IPS-NIHi7 (cell line): ENCODE data around the gene KIRREL3.
A peak's percentile ranks its signal among the peaks of the same experiment; 100 is the strongest.

Experiments used
- DNase-seq: peaks from one replicate; pipeline ENCODE4 v3.0.0; 2012; ENCODE audit warnings: mixed read lengths; ENCODE audit errors: extremely low spot score

KIRREL3 gene

DNA sequence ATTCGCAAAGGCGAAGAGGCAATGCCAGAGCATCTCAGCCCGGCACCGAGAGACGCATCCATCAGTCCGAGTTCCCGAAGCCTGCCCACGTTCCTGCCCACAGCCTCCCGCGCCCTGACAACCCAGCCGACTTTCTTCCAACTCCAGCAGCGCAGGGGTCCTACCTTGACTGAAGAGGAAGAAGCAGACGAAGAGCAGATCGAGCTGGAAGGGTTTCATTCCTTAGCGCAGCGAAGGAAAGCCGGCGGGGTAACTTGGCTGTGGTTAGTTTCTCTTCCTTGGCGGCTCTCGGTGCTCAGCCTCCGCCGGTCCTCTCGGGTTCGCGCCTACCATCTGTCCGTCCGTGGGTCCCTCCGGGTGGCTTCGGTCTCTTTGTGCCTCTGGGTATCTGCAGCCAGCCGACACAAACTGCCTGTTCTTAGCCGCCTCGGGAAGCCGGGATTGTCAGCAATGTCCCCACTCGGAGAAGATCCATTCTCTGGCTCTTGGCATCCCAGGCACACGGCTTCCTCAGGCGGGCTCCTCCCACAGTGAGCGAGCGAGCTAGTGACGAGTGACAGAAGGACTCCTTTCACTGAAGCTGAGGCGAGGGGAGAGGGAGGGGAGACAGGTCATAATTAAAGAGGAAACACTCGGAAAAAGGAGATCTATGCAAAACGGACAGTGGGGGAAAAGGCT, at the start of gene KIRREL3:
Gene KIRREL3, minus strand, starts transcription at position 480 of the 678 bp plus-strand sequence.
- DNase-seq: peak; percentile 30

DNA sequence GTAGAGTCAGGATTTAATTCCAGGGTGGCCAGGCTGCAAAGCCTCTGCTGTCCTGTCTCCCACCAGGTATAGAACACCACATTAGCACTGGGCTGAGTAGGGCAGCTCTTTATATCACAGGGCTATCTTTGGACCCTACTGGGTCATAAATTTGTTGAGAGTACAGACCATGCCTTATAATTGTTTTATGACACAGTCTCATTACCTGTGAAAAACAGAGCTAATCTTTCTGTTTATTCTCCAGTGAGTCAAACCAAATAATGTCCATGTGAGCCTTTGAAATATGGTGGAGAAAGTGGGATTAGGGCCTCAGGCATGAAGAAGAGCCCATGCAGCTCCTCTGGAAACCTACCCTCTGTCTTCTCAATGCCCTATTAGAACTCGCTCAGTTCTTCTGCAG, 49.6 kb upstream of the KIRREL3 start:
- DNase-seq: no peak

GRCh38 chr11:127049486-127049885, 48.9 kb upstream of the KIRREL3 start:
- DNase-seq: no peak

GRCh38 chr11:127044535-127044934, 44.0 kb upstream of the KIRREL3 start:
- DNase-seq: no peak

DNA sequence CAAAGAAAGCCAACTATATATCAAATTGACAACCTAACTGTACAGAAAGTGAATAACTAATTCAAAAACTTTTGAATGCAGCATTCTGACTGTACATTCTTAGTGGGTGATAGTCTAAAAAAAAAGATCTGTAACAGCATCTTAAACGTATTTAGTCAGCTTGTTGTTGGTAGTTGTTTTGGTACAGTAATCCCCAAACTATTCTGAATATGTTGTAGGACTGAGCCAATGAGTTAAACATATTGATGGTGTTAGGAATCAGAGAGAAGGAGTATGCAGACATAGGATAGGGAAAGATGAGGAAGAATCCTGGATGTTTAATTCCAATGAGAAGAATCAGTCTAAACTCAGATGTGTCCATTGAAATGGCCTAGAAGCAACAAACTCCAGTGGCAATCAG, 41.9 kb upstream of the KIRREL3 start:
- no peak for DNase-seq

DNA sequence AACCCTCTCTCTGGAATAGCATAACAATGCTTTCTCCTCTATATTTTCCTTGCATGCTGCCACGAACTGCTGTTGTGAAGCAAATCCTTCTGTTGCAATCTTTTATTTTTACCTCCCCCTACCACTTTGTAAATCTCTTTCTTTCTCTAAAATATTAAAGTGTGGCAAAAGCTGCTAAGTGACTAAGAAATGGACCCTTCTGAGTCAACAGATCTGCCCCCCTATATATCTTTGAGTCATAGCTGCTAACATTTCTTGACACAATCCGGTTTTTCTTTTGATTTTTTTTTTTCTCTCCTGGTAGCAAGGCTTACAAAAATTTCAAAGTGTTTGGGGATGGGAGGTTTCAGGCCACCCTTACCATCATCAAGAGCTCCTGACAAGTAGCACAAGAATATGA, 39.0 kb upstream of the KIRREL3 start:
- DNase-seq: no peak

DNA sequence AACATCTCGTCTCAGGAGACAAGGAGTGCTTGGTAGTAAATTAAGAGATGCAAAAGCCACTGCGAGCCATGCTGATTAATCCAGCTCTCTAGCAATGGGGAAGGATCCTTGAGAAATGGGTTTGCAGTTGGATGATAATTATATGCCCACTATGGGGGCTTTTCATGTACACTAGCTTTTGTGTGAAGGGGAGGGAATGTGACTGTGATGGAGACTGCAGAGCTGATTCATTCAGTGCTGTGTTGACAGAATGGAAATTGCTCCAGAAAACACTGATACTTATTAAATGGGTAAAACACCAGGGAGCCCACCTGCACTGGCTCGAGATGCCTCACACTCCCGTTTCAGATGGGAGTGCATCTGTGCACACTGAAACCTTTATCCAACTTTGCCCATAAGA, 37.0 kb upstream of the KIRREL3 start:
- DNase-seq: no peak

GRCh38 chr11:127037001-127037400, 36.4 kb upstream of the KIRREL3 start:
- peak; percentile 18 for DNase-seq

DNA sequence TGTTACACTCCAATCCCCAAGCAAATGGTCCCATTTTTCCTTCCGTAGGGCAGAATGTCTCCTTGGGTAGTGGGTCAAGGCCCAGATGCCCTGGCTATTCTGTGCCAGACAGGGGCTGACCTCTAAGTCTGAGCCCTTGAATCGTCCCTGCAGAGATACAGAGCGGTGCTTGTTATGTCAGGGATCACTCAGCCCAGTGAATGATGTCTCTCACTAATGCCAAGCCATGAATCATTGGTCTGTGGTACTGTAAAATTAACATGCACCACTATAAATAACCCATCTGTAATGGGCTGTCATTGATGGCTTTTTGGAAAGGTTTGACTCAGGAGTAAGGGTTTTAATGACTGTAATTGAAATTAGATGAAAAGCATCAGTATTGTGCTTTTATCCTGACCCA, 35.3 kb upstream of the KIRREL3 start:
- no peak for DNase-seq

DNA sequence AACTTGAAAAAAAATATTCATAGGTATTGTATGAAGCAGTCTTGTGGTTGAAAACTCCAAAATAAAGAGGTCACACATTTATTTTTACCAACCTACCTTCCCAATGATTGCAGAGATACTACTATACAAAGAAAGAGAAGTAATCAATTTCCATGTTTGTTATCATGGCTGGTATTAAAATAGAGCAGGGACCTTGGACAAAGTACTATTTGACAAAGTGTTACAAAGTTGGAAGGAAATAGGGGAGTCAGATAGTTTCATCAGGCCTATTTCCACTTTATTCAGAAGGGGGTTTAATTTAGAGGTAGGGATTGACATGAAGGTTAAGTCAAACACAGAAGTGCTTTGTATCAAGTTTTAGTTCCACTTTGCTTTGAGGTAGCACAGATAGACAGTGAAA, 34.4 kb upstream of the KIRREL3 start:
- no peak for DNase-seq

GRCh38 chr11:127028648-127029047, 28.1 kb upstream of the KIRREL3 start:
- no peak for DNase-seq

- no peak for DNase-seq
Observed at GRCh38 chr11:127027789-127028188, 27.2 kb upstream of the KIRREL3 start.

GRCh38 chr11:127027000-127027399, 26.4 kb upstream of the KIRREL3 start:
- no peak for DNase-seq

- DNase-seq: no peak
Observed at GRCh38 chr11:127023991-127024390, 23.4 kb upstream of the KIRREL3 start.

- DNase-seq: no peak
Observed at GRCh38 chr11:127018683-127019279, 18.2 kb upstream of the KIRREL3 start.

DNA sequence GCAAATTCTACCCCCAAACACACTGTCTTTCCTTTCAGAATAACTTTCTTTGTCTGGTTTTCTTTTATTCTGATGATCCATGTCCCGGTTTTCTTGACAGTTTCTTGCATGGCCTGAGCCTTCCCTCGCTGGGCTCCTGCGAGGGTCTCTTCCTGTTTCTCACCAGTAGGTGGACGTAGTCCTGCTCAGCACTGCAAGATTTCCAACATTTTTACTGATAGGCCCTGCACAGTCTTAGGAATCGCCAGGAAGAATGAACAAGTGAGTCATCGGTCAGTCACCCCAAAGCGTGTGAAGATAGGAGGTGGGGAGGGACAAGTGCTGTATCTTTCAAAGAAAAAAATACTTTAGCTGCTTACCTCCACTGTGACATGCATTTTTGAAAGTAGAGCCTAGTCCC, 16.9 kb upstream of the KIRREL3 start:
- peak; percentile 63 for DNase-seq

DNA sequence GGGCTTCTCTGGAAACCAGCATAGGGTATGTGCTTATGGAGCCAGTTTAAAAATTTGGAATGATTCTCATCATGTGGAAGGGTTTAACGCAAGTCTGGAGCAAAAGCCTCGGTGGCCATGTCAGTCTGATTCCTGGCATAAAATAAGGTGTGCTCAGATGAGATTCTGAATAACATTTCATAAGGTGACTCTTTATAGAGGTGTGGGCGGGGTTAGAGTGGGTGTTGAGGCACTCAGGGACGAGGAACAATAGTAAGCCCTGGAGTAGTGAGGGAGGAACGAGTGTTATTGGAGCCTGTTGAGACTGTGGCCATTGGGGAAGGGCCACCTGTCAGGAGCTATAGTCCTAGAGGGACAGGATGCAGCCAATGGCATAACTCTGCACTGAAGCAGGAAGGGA, 13.0 kb upstream of the KIRREL3 start:
- DNase-seq: no peak

GRCh38 chr11:127006311-127006710, 5.7 kb upstream of the KIRREL3 start:
- DNase-seq: no peak

- peak; percentile 89 for DNase-seq
Observed at GRCh38 chr11:127003260-127003981, 2.9 kb upstream of the KIRREL3 start.

DNA sequence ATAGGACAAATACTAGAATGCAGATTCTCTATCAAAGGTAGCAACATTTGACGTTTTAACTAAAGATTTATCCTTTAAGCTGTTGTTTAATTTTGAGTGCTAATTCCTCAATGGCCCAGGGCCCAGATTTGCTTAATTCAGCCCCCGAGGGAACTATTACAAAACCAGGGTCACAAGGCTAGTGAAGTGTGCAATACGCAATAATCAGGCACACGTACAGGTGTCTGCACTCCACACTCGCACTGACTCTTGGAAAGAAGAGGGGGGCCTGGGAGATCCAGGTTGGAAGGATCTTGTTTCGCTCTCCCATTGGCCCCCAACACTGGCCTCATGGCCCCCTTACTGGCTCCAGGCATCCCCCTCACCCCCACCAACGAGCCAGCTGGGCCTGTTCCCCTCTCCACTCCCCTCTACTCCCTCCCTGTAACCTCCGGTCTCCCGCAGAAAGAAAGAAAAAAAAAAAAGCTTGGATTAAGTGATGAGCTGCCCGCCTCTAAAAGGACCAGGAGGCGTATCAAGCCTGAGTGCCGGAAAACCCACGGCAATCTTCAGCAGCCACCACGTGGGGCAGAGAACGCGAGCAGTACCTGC, 2.2 kb upstream of the KIRREL3 start:
- peak; percentile 15 for DNase-seq

- no peak for DNase-seq
Observed at GRCh38 chr11:127000981-127001380, 411 bp upstream of the KIRREL3 start.

- DNase-seq: no peak
Observed at GRCh38 chr11:126999366-126999765, 1.2 kb downstream of the KIRREL3 start.

- DNase-seq: no peak
Observed at GRCh38 chr11:126997641-126998040, 2.9 kb downstream of the KIRREL3 start.
